HepG2 (cell line): ENCODE data around the gene ABHD4. TPM values are rescaled to one million over a fixed set of nuclear protein-coding genes. Genes with fewer than 3 reads are reported as not detected.

Experiments
- CHD4 ChIP-seq: fragments of 200-600 bp; sonication (generic); IDR thresholded peaks from 2 replicates; pipeline ENCODE4 v1.7.0; 2017; ENCODE audit warnings: mild to moderate bottlenecking, low read length, borderline replicate concordance
- CREB1 ChIP-seq, 2 experiments: fragments of 450-650 bp in 1 of 2; IDR thresholded peaks; 2 replicates each; pipeline ENCODE4 v1.6.1; 2016 to 2017; ENCODE audit warnings: control low read depth in 1 of 2, mild to moderate bottlenecking in 1 of 2, missing compliant biosample characterization in 1 of 2, missing genetic modification characterization in 1 of 2
- HOXA7 ChIP-seq: sonication (generic); formaldehyde crosslinking; IDR thresholded peaks from 2 replicates; pipeline ENCODE4 v1.8.1; 2022; ENCODE audit warnings: mild to moderate bottlenecking, missing genetic modification reagents, moderate library complexity
- IKZF4 ChIP-seq: sonication (generic); formaldehyde crosslinking; IDR thresholded peaks from 2 replicates; pipeline ENCODE4 v1.5.1; 2020; ENCODE audit warnings: borderline replicate concordance, mild to moderate bottlenecking, low read depth, missing genetic modification reagents; ENCODE audit errors: not compliant biosample characterization
- PHF21A ChIP-seq: sonication (generic); formaldehyde crosslinking; IDR thresholded peaks from 2 replicates; pipeline ENCODE4 v1.5.0; 2020; ENCODE audit warnings: mild to moderate bottlenecking, missing genetic modification reagents
- SMC3 ChIP-seq: IDR thresholded peaks from 2 replicates; pipeline ENCODE4 v1.6.1; 2011; ENCODE audit warnings: low read length, improper control_type of control experiment
- SNAPC2 ChIP-seq: sonication (generic); formaldehyde crosslinking; IDR thresholded peaks from 2 replicates; pipeline ENCODE4 v1.8.1; 2022; ENCODE audit warnings: mild to moderate bottlenecking, missing genetic modification reagents
- ZBTB3 ChIP-seq: sonication (generic); formaldehyde crosslinking; IDR thresholded peaks from 2 replicates; pipeline ENCODE4 v1.4.0; 2020; ENCODE audit warnings: low read depth, mild to moderate bottlenecking, moderate library complexity, missing genetic modification reagents, borderline replicate concordance
- ZNF235 ChIP-seq: sonication (generic); formaldehyde crosslinking; IDR thresholded peaks from 2 replicates; pipeline ENCODE4 v1.8.1; 2023; ENCODE audit warnings: mild to moderate bottlenecking, missing genetic modification reagents, borderline replicate concordance
- ZNF260 ChIP-seq: sonication (generic); formaldehyde crosslinking; IDR thresholded peaks from 2 replicates; pipeline ENCODE4 v1.4.0; 2020; ENCODE audit warnings: missing genetic modification reagents, low read depth, mild to moderate bottlenecking, borderline replicate concordance
- ZNF282 ChIP-seq: fragments of 450-650 bp; IDR thresholded peaks from 2 replicates; pipeline ENCODE4 v1.6.1; 2018; ENCODE audit not compliant: partially characterized antibody
- ZNF646 ChIP-seq: sonication (generic); formaldehyde crosslinking; IDR thresholded peaks from 2 replicates; pipeline ENCODE4 v1.9.0; 2021; ENCODE audit warnings: mild to moderate bottlenecking, missing genetic modification reagents
- ZNF7 ChIP-seq: IDR thresholded peaks from 2 replicates; pipeline ENCODE4 v1.6.1; 2016; ENCODE audit warnings: missing biosample characterization, missing genetic modification reagents
- ZSCAN29 ChIP-seq: sonication (generic); formaldehyde crosslinking; conservative IDR thresholded peaks from 2 replicates; pipeline ENCODE4 v1.4.0; 2020; ENCODE audit warnings: mild to moderate bottlenecking, missing genetic modification reagents
- polyA plus RNA-seq, 8 experiments: library from polyadenylated mRNA; depleted of rRNA in 3 of 8; stranded (reverse) in 7 of 8; unstranded in 1 of 8; fragments of >200 nt; fragmentation: Illumina TruSeq in 4 of 8; extraction: Trizol in 4 of 8; gene quantifications; 2 replicates each; pipeline versions ENCODE4 v1.2.1 to v1.2.3, GENCODE V29; 2011 to 2016; ENCODE audit warnings: low read depth in 4 of 8, missing spikeins in 1 of 8, mixed read lengths in 1 of 8; ENCODE audit not compliant: insufficient read depth in 1 of 8
- total RNA-seq, 5 experiments: library from RNA; depleted of rRNA; stranded (reverse); fragments of >200 nt; fragmentation: Illumina TruSeq; extraction: Trizol; gene quantifications; 2 replicates each; pipeline ENCODE4 v1.2.3, GENCODE V29; 2016; ENCODE audit warnings: low read depth in 1 of 5
- TF ChIP-seq, protein P1 (sequence below): sonication (generic); formaldehyde crosslinking; IDR thresholded peaks from 2 replicates; pipeline ENCODE4 v1.4.0; 2020; ENCODE audit warnings: mild to moderate bottlenecking, missing genetic modification reagents
- TF ChIP-seq, protein P2 (sequence below): sonication (generic); formaldehyde crosslinking; IDR thresholded peaks from 2 replicates; pipeline ENCODE4 v1.4.0; 2020; ENCODE audit warnings: missing genetic modification reagents
- TF ChIP-seq, protein P3 (sequence below), 2 experiments: sonication (generic) in 1 of 2; formaldehyde crosslinking in 1 of 2; IDR thresholded peaks; 2 replicates each; pipeline versions ENCODE4 v1.4.0 to v1.6.1; 2018 to 2020; ENCODE audit warnings: missing genetic modification reagents in 2 of 2, borderline replicate concordance in 1 of 2, low read depth in 1 of 2, mild to moderate bottlenecking in 1 of 2, missing biosample characterization in 1 of 2

Gene ABHD4
- total and polyA plus RNA-seq, 2 of the 13 experiments (the other 11 are each of a cell fraction or from before 2014, with no cell fraction given): 16.1 to 47.5 TPM

DNA sequence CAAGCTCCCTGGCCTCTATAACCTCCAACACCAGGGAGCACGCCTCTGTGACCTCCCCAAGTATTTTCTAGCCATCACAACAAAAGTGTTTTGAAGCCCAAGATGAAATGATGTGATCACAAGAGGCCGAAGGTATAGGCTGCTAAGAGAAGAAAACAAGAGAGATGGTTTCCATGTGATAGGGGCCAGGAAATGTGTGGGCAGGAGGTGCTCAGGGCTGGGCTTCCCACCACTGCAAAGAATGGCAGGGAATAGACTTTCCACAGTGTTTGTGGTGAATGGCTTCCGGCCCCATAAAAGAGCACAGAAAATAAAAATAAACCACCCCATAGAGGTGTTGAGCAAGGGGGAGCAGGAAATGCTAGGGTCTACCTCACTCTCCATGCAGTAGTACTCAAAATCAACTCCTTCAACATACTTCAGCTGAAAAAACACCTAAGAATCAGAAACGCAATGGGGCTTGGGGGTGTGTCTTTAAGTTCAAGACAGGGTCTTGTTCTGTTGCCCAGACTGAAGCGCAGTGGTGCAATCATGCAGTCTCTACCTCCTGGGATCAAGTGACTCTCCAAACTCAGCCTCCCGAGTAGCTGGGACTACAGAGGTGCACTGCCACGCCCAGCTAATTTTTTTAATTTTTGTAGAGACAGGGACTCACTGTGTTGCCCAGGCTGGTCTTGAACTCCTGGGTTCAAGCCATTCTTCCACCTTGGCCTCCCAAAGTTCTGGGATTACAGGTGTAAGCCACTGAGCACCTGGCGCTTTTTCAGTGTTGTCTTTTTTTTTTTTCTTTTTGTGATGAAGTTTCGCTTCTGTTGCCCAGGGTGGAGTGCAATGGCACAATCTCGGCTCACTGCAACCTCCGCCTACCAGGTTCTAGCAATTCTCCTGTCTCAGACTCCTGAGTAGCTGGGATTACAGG, 36.2 kb upstream of the ABHD4 start (continued):
- TF ChIP-seq CREB1 (IDR thresholded peaks at IDR 0.05) (no peak), CREB1 (CRISPR knock-in tag; IDR thresholded peaks at IDR 0.05) (no peak), SNAPC2 (CRISPR knock-in tag) (no peak), ZNF646 (CRISPR knock-in tag) (peak; percentile 66), ZBTB3 (CRISPR knock-in tag) (no peak), PHF21A (CRISPR knock-in tag) (peak; percentile 45), SMC3 (no peak), ZNF235 (CRISPR knock-in tag) (no peak), ZSCAN29 (CRISPR knock-in tag) (no peak), ZNF7 (no peak), ZNF260 (no peak), ZNF282 (no peak), CHD4 (no peak), IKZF4 (no peak), HOXA7 (CRISPR knock-in tag) (no peak)
- TF ChIP-seq, protein P1, sequence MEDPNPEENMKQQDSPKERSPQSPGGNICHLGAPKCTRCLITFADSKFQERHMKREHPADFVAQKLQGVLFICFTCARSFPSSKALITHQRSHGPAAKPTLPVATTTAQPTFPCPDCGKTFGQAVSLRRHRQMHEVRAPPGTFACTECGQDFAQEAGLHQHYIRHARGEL: no peak
- TF ChIP-seq, protein P2, sequence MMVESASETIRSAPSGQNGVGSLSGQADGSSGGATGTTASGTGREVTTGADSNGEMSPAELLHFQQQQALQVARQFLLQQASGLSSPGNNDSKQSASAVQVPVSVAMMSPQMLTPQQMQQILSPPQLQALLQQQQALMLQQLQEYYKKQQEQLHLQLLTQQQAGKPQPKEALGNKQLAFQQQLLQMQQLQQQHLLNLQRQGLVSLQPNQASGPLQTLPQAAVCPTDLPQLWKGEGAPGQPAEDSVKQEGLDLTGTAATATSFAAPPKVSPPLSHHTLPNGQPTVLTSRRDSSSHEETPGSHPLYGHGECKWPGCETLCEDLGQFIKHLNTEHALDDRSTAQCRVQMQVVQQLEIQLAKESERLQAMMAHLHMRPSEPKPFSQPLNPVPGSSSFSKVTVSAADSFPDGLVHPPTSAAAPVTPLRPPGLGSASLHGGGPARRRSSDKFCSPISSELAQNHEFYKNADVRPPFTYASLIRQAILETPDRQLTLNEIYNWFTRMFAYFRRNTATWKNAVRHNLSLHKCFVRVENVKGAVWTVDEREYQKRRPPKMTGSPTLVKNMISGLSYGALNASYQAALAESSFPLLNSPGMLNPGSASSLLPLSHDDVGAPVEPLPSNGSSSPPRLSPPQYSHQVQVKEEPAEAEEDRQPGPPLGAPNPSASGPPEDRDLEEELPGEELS (CRISPR knock-in tag): 0 out of 2 replicates have a peak, but pooled peaks have one; percentile 4
- TF ChIP-seq, protein P3, sequence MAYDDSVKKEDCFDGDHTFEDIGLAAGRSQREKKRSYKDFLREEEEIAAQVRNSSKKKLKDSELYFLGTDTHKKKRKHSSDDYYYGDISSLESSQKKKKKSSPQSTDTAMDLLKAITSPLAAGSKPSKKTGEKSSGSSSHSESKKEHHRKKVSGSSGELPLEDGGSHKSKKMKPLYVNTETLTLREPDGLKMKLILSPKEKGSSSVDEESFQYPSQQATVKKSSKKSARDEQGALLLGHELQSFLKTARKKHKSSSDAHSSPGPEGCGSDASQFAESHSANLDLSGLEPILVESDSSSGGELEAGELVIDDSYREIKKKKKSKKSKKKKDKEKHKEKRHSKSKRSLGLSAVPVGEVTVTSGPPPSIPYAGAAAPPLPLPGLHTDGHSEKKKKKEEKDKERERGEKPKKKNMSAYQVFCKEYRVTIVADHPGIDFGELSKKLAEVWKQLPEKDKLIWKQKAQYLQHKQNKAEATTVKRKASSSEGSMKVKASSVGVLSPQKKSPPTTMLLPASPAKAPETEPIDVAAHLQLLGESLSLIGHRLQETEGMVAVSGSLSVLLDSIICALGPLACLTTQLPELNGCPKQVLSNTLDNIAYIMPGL (CRISPR knock-in tag; IDR thresholded peaks at IDR 0.05; ENCODE audit: borderline replicate concordance in 1 of 2, low read depth in 1 of 2): no peak
